ENCODE data around the gene ENTPD5.
"Not testable (repeated sequence)": the region's sequence is repeated elsewhere in the genome, so short reads cannot be mapped to it uniquely, and the experiment has no call there.

Gene ENTPD5

GRCh38 chr14:73944432-73945158, 74.5 kb downstream of the ENTPD5 start:
- H3K27ac Mint-ChIP-seq = no peak overlapping the region
- DNase-seq (ENCODE audit: low spot score in 2 of 2) = no peak
- no peaks in the 10 kb centered on the region for H3K27me3 Mint-ChIP-seq
- H3K4me3 Mint-ChIP-seq = no peak overlapping the region
- peaks cover 16% of the 10 kb centered on the region for H3K36me3 Mint-ChIP-seq
- ATAC-seq (ENCODE audit: low read depth) = no peak
- H3K9me3 Mint-ChIP-seq = no peaks in the 10 kb centered on the region
- H3K4me1 Mint-ChIP-seq = peaks cover under 1% of the 10 kb centered on the region

- DNase-seq (ENCODE audit: low spot score in 2 of 2) (no peak), ATAC-seq (ENCODE audit: low read depth) (no peak)
Measured at GRCh38 chr14:73943083-73943482, 76.0 kb downstream of the ENTPD5 start.

GRCh38 chr14:73942180-73942579, 76.9 kb downstream of the ENTPD5 start:
- no peak for ATAC-seq (ENCODE audit: low read depth)
- H3K9me3 Mint-ChIP-seq = no peaks in the 10 kb centered on the region
- H3K4me1 Mint-ChIP-seq = no peaks in the 10 kb centered on the region
- H3K27me3 Mint-ChIP-seq = no peaks in the 10 kb centered on the region
- DNase-seq (ENCODE audit: low spot score in 2 of 2) = no peak
- H3K36me3 Mint-ChIP-seq = peaks cover 16% of the 10 kb centered on the region
- H3K27ac Mint-ChIP-seq = no peak overlapping the region
- no peak overlapping the region for H3K4me3 Mint-ChIP-seq

More at GRCh38 chr14:73943083-73943482, 76.0 kb downstream of the ENTPD5 start:
- Mint-ChIP-seq H3K27ac (peak overlapping the region; percentile 6), H3K36me3 (peaks cover 16% of the 10 kb centered on the region), H3K9me3 (no peaks in the 10 kb centered on the region), H3K4me3 (no peak overlapping the region), H3K27me3 (no peaks in the 10 kb centered on the region), H3K4me1 (no peaks in the 10 kb centered on the region)

DNA sequence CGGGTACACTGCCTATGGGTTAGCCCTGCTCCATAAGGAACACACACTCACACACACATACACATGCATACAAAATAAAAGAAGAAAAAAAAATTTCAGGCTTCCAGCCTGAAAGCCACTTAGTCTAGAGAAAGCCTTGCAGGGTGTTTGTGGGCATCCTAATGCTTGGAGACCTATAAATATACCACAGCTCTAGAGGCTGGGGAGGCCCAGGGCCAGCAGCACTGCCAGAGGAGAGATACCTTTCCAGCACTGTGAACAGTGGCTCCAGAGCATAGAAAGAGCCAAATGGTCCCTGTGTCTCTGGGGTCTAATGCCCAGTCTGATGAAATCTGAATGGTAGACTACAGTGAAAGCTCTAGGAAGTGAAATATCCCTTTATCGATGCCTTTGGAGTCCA, 82.1 kb downstream of the ENTPD5 start:
- H3K9me3 Mint-ChIP-seq = no peaks in the 10 kb centered on the region
- no peak overlapping the region for H3K27ac Mint-ChIP-seq
- H3K4me3 Mint-ChIP-seq = no peak overlapping the region
- H3K27me3 Mint-ChIP-seq = no peaks in the 10 kb centered on the region
- H3K4me1 Mint-ChIP-seq = no peaks in the 10 kb centered on the region
- no peak for ATAC-seq (ENCODE audit: low read depth)
- no peak for DNase-seq (ENCODE audit: low spot score in 2 of 2)
- H3K36me3 Mint-ChIP-seq = peaks cover 16% of the 10 kb centered on the region

GRCh38 chr14:73936548-73936947, 82.5 kb downstream of the ENTPD5 start:
- DNase-seq (ENCODE audit: low spot score in 2 of 2) = no peak
- Mint-ChIP-seq H3K27me3 (no peaks in the 10 kb centered on the region), H3K9me3 (no peaks in the 10 kb centered on the region), H3K4me1 (no peaks in the 10 kb centered on the region), H3K36me3 (peaks cover 16% of the 10 kb centered on the region), H3K27ac (no peak overlapping the region), H3K4me3 (no peak overlapping the region)
- no peak for ATAC-seq (ENCODE audit: low read depth)

- Mint-ChIP-seq H3K27me3 (no peaks in the 10 kb centered on the region), H3K4me1 (no peaks in the 10 kb centered on the region), H3K36me3 (peaks cover 20% of the 10 kb centered on the region), H3K27ac (no peak overlapping the region), H3K9me3 (no peaks in the 10 kb centered on the region), H3K4me3 (no peak overlapping the region)
- no peak for DNase-seq (ENCODE audit: low spot score in 2 of 2)
- no peak for ATAC-seq (ENCODE audit: low read depth)
Measured at GRCh38 chr14:73935666-73936065, 83.4 kb downstream of the ENTPD5 start.

GRCh38 chr14:73924337-73924736, 94.8 kb downstream of the ENTPD5 start:
- no peak for DNase-seq (ENCODE audit: low spot score in 2 of 2)
- no peak overlapping the region for H3K4me3 Mint-ChIP-seq
- H3K27ac Mint-ChIP-seq = no peak overlapping the region

DNA sequence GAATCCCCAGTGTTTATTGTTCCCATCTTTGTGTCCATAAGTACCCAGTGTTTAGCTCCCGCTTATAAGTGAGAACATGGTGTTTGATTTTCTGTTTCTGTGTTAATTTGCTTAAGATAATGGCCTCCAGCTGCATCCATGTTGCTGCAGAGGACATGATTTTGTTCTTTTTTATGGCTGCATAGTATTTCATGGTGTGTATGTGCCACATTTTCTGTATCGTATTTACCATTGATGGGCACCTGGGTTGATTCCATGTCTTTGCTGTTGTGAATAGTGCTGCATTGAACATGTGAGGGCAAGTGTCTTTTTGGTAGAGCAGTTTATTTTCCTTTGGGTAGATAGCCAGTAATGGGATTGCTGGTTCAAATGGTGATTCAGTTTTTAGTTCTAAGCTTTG, 99.6 kb downstream of the ENTPD5 start:
- H3K36me3 Mint-ChIP-seq = peaks cover 23% of the 10 kb centered on the region
- not testable (repeated sequence) for H3K27me3 Mint-ChIP-seq; H3K4me1 Mint-ChIP-seq; DNase-seq (ENCODE audit: low spot score in 2 of 2); H3K4me3 Mint-ChIP-seq; H3K27ac Mint-ChIP-seq; H3K9me3 Mint-ChIP-seq; ATAC-seq (ENCODE audit: low read depth)

More at GRCh38 chr14:73924337-73924736, 94.8 kb downstream of the ENTPD5 start:
- H3K36me3 Mint-ChIP-seq = peaks cover 34% of the 10 kb centered on the region
- H3K4me1 Mint-ChIP-seq = no peaks in the 10 kb centered on the region
- H3K9me3 Mint-ChIP-seq = no peaks in the 10 kb centered on the region
- ATAC-seq (ENCODE audit: low read depth) = no peak
- H3K27me3 Mint-ChIP-seq = no peaks in the 10 kb centered on the region

DNA sequence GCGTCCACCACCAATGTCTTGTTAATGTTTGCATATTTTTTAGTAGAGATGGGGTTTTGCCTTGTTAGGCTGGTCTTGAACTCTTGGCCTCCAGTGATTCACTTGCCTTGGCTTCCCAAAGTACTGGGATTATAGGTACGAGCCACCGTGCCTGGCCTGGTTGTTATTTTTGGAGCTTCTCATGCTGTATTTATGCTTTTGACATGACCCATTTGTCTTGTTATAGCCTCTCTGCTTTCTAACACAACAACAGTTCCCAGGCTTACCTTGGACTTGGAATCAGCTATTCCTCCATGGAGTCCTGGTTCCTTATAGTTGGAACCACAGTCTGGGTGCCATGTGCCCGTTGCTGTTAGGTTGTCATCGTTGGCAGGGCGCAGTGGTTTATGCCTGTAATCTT, 102.8 kb downstream of the ENTPD5 start:
- DNase-seq (ENCODE audit: low spot score in 2 of 2) = no peak
- Mint-ChIP-seq H3K27me3 (no peaks in the 10 kb centered on the region), H3K4me3 (no peak overlapping the region), H3K27ac (peak overlapping the region; percentile 45), H3K4me1 (no peaks in the 10 kb centered on the region), H3K9me3 (peaks cover 1% of the 10 kb centered on the region), H3K36me3 (peaks cover 41% of the 10 kb centered on the region)
- no peak for ATAC-seq (ENCODE audit: low read depth)

DNA sequence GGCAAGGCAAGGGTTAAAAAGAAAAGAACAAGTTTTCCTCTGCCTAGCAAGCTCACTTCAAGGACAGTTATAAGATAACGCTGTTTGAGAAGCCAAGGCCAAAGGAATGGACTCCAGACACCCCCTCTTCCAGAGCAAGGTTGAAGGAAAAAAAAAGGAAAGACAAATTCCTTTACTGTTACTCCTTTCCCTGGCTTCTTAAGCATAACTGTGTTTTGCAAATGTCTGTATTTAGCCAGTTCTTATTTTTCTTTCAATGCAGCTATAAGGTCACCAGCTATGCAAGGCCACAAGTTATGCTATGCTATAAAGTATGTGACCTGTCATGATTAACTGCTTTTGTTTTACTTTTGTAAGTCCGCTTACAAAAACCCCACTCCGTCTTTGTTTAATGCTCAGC, 105.8 kb downstream of the ENTPD5 start:
- H3K27ac Mint-ChIP-seq = no peak overlapping the region
- peaks cover 1% of the 10 kb centered on the region for H3K9me3 Mint-ChIP-seq
- H3K4me1 Mint-ChIP-seq = no peaks in the 10 kb centered on the region
- H3K4me3 Mint-ChIP-seq = no peak overlapping the region
- no peak for DNase-seq (ENCODE audit: low spot score in 2 of 2)
- ATAC-seq (ENCODE audit: low read depth) = no peak
- H3K36me3 Mint-ChIP-seq = peaks cover 57% of the 10 kb centered on the region
- no peaks in the 10 kb centered on the region for H3K27me3 Mint-ChIP-seq

- Mint-ChIP-seq H3K36me3 (peaks cover 65% of the 10 kb centered on the region), H3K9me3 (peaks cover 1% of the 10 kb centered on the region), H3K4me3 (no peak overlapping the region), H3K27me3 (no peaks in the 10 kb centered on the region), H3K27ac (no peak overlapping the region), H3K4me1 (no peaks in the 10 kb centered on the region)
- DNase-seq (ENCODE audit: low spot score in 2 of 2) (no peak), ATAC-seq (ENCODE audit: low read depth) (no peak)
Measured at GRCh38 chr14:73909681-73910080, 109.4 kb downstream of the ENTPD5 start.

All from memory B cell (primary cell).